ENCODE results near the gene ABHD8.
A peak's percentile ranks its signal among the peaks of the same experiment; 100 is the strongest.

Gene ABHD8

DNA sequence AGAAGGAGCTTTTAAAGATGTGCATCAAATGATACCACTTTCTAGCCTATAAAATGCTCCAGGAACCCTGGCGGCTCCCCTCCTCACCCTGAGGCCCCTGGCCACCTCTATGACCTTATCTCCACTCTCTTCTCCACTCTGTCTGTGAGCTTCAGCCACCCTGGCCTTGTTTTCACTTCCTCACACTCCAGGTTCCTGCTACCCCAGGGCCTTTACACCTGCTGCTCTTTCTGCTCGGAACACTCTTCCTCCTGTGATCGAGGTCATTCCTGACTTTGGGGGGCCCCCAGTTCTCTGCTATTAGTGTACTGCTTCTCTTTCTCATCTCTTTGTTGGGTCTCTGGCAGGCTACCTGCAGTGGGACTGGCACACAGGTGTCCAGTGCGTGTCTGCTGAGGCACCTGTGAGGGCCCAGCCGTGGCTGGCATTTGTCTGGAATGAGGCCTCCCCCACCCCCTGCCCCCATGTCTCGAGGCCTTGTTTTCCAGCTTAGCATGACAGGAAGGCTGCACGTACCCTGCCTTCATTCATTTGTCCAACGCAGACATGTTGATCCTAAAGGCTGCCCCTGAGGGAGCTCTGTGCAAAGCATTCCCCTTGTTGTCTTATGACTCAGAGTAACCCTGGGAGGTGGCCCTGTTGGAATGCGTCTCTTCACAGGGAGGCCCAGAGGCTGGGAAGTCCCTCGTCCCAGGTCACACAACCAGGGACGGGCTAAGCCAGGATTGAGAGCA is 8.4 kb upstream of the ABHD8 start:
- Histone ChIP-seq H2AFZ (ENCODE audit: low read length) (no peak overlapping the region), H3K27me3 (ENCODE audit: insufficient read depth, low read length) (no peaks in the 10 kb centered on the region), H3K4me2 (ENCODE audit: low read length) (no peak overlapping the region), H3K9me2 (ENCODE audit: low read depth, low read length) (no peaks in the 10 kb centered on the region), H3K9me3 (ENCODE audit: low read length) (no peaks in the 10 kb centered on the region), H3K9ac (ENCODE audit: low read length) (no peak overlapping the region), H3K36me3 (ENCODE audit: insufficient read depth, low read length) (peaks cover 36% of the 10 kb centered on the region), H3F3A (ENCODE audit: insufficient read depth, low read length) (no peaks in the 10 kb centered on the region; the same call in 1 of the 2 replicates), H3K27ac (ENCODE audit: low read depth, low read length, poor library complexity, severe bottlenecking) (no peak overlapping the region), H4K20me1 (ENCODE audit: insufficient read depth, low read length) (no peaks in the 10 kb centered on the region), H3K4me1 (ENCODE audit: insufficient read depth, low read length, severe bottlenecking) (peaks cover 23% of the 10 kb centered on the region), H3K4me3 (ENCODE audit: low read depth, low read length, poor library complexity, severe bottlenecking) (no peak overlapping the region), H3K79me2 (ENCODE audit: insufficient read depth, low read length) (peaks cover 13% of the 10 kb centered on the region)
- TF ChIP-seq, protein P1, sequence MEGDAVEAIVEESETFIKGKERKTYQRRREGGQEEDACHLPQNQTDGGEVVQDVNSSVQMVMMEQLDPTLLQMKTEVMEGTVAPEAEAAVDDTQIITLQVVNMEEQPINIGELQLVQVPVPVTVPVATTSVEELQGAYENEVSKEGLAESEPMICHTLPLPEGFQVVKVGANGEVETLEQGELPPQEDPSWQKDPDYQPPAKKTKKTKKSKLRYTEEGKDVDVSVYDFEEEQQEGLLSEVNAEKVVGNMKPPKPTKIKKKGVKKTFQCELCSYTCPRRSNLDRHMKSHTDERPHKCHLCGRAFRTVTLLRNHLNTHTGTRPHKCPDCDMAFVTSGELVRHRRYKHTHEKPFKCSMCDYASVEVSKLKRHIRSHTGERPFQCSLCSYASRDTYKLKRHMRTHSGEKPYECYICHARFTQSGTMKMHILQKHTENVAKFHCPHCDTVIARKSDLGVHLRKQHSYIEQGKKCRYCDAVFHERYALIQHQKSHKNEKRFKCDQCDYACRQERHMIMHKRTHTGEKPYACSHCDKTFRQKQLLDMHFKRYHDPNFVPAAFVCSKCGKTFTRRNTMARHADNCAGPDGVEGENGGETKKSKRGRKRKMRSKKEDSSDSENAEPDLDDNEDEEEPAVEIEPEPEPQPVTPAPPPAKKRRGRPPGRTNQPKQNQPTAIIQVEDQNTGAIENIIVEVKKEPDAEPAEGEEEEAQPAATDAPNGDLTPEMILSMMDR (IDR thresholded peaks at IDR 0.05; ENCODE audit: low read length), result no peak
- no peak for TF ChIP-seq EZH2 (IDR thresholded peaks at IDR 0.05; ENCODE audit: borderline replicate concordance, low read length)

DNA sequence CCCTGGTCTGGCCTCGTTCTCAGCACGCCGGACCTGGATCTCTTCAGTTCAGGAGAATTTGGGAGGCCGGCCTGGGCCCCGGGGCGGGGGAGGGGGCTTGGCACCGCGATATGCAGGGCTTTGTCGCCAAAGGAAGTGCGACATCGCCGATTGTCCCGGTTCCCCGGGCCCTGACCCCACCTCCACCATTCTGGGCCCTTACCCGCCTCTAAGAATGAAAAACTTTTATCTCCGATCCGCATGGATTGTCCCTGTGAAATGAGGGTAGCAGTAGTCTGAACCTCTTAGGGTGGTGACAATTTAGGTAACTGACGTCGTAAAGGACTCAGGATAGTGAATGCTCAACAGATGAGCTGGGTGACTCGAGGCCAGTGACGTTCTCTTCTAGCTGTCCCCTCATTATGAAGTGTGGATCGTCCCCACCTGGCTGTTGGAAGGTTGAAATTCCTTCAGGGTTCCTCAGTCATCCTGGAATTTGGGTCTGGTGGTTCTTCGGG is 6.8 kb upstream of the ABHD8 start:
- peaks cover 13% of the 10 kb centered on the region for H3K79me2 ChIP-seq (ENCODE audit: insufficient read depth, low read length)

DNA sequence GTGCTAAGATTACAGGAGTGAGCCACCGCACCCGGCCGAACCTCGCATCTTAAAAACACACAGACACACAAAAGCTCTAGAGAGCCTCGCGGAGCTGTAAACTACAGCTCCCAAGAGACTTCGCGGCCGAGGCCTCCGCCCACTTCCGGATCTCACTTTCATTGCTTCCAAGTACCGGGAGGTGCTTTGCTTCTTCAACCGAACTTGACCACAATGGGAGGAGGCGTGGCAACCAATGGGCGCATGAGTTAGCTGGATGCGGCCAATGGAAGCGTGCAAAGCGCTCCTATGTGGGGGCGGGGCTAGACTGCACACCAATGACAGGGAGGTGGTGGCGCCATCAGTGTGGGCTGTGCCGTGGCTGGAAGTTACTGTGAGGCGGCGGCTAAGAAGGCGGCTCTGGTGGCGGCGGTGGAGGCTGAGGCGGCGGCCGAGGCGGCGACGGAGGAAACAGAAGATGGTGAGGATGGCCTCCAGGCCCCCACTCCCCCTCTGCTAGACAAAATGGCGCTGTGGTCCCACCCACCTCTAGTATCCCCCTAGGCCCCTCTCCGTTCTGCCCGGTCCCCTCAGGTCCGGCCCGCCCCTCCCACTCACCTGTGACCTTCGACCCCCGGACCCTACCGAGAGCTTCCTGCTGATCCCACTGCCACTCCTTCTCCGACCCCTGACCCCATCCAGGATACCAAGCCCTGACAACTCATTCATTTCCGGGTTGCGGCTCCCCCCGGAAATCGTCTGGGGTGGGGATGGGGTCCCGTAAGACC is 6.2 kb upstream of the ABHD8 start, which contains the start of gene DDA1:
Gene DDA1 (plus strand): TSS at position 366 of the 767 bp plus-strand sequence. CDS start 92 bp downstream, at position 458.
- peak within 1 kb of the TSS; percentile 81 for H3K9ac ChIP-seq (ENCODE audit: low read length)
- H4K20me1 ChIP-seq (ENCODE audit: insufficient read depth, low read length), result no peaks in the 10 kb centered on the region
- peak within 1 kb of the TSS; percentile 29 for H3K27ac ChIP-seq (ENCODE audit: low read depth, low read length, poor library complexity, severe bottlenecking)
- H3K36me3 ChIP-seq (ENCODE audit: insufficient read depth, low read length), result peaks cover 20% of the 10 kb centered on the region
- peaks cover 31% of the 10 kb centered on the region for H3K4me1 ChIP-seq (ENCODE audit: insufficient read depth, low read length, severe bottlenecking)
- H3K9me2 ChIP-seq (ENCODE audit: low read depth, low read length), result no peaks in the 10 kb centered on the region
- no peaks in the 10 kb centered on the region for H3K27me3 ChIP-seq (ENCODE audit: insufficient read depth, low read length)
- peak within 1 kb of the TSS; percentile 80 for H3K4me3 ChIP-seq (ENCODE audit: low read depth, low read length, poor library complexity, severe bottlenecking)
- peaks cover 13% of the 10 kb centered on the region for H3K79me2 ChIP-seq (ENCODE audit: insufficient read depth, low read length)
- peak within 1 kb of the TSS; percentile 72 for H3K4me2 ChIP-seq (ENCODE audit: low read length)
- peaks cover 1% of the 10 kb centered on the region; the same call in 1 of the 2 replicates for H3F3A ChIP-seq (ENCODE audit: insufficient read depth, low read length)
- H3K9me3 ChIP-seq (ENCODE audit: low read length), result no peaks in the 10 kb centered on the region
- H2AFZ ChIP-seq (ENCODE audit: low read length), result no peak within 1 kb of the TSS
- TF ChIP-seq EZH2 (IDR thresholded peaks at IDR 0.05; ENCODE audit: borderline replicate concordance, low read length), result no peak
- TF ChIP-seq, protein P1 (IDR thresholded peaks at IDR 0.05; ENCODE audit: low read length), result no peak

More for the DNA sequence above, 6.8 kb upstream of the ABHD8 start:
- Histone ChIP-seq H3K36me3 (ENCODE audit: insufficient read depth, low read length) (peaks cover 26% of the 10 kb centered on the region), H3F3A (ENCODE audit: insufficient read depth, low read length) (no peaks in the 10 kb centered on the region; the same call in 1 of the 2 replicates), H3K27me3 (ENCODE audit: insufficient read depth, low read length) (no peaks in the 10 kb centered on the region), H3K27ac (ENCODE audit: low read depth, low read length, poor library complexity, severe bottlenecking) (peak overlapping the region; percentile 29), H3K9me3 (ENCODE audit: low read length) (no peaks in the 10 kb centered on the region), H3K9ac (ENCODE audit: low read length) (peak overlapping the region; percentile 81), H3K4me2 (ENCODE audit: low read length) (peak overlapping the region; percentile 72), H3K4me1 (ENCODE audit: insufficient read depth, low read length, severe bottlenecking) (peaks cover 28% of the 10 kb centered on the region), H4K20me1 (ENCODE audit: insufficient read depth, low read length) (no peaks in the 10 kb centered on the region), H2AFZ (ENCODE audit: low read length) (no peak overlapping the region), H3K4me3 (ENCODE audit: low read depth, low read length, poor library complexity, severe bottlenecking) (peak overlapping the region; percentile 80), H3K9me2 (ENCODE audit: low read depth, low read length) (no peaks in the 10 kb centered on the region)
- no peak for TF ChIP-seq EZH2 (IDR thresholded peaks at IDR 0.05; ENCODE audit: borderline replicate concordance, low read length)
- TF ChIP-seq, protein P1 (IDR thresholded peaks at IDR 0.05; ENCODE audit: low read length), result no peak

All from OCI-LY1 (cell line).